ENCODE results near the gene PCDHA1. TPM values are rescaled to one million over a fixed set of nuclear protein-coding genes. Genes with fewer than 3 reads are reported as not detected.
"Not testable (repeated sequence)": the region's sequence is repeated elsewhere in the genome, so short reads cannot be mapped to it uniquely, and the experiment has no call there.

Gene PCDHA1
- total and polyA plus RNA-seq, 9 of the 15 experiments (the other 6 are each of a cell fraction or from before 2014, with no cell fraction given), result not detected

GRCh38 chr5:140848139-140849102 is 62.5 kb downstream of the PCDHA1 start, which contains the start of gene PCDHA9:
Gene PCDHA9, plus strand, starts transcription at chr5:140848382. Its CDS starts 114 bp downstream, at chr5:140848496.
- in situ Hi-C loops (cut with MboI); CTCF ChIA-PET (ENCODE audit: low intra/inter-chr PET ratio); H3K4me3 ChIP-seq; DNase-seq (ENCODE audit: extremely low read depth in 1 of 4, low spot score in 3 of 4); intact Hi-C loops (cut with micrococcal nuclease); H3K9me1 ChIP-seq (ENCODE audit: control insufficient read depth, insufficient read depth, low read length); FAIRE-seq; H4K20me1 ChIP-seq (replicated peaks; ENCODE audit: control insufficient read depth, insufficient read depth, low read length); H3K27ac ChIP-seq (ENCODE audit: extremely low read depth, low read depth, low read length); H3K79me2 ChIP-seq (ENCODE audit: control insufficient read depth, insufficient read depth, low read length); H3K4me2 ChIP-seq (ENCODE audit: insufficient read depth, low read length); H2AFZ ChIP-seq (ENCODE audit: low read depth, low read length); H3K27me3 ChIP-seq (ENCODE audit: control insufficient read depth in 2 of 2, insufficient read depth in 2 of 2, low read length in 2 of 2); H3K9me3 ChIP-seq (replicated peaks; ENCODE audit: control insufficient read depth, insufficient read depth, low read depth, low read length); H3K9ac ChIP-seq (ENCODE audit: insufficient read depth in 1 of 2, low read depth in 2 of 2, low read length in 2 of 2); H3K4me1 ChIP-seq (replicated peaks in 1 of 2; ENCODE audit: control insufficient read depth in 2 of 2, insufficient read depth in 2 of 2, low read length in 2 of 2); POLR2A ChIA-PET; H3K36me3 ChIP-seq (ENCODE audit: control insufficient read depth, insufficient read depth, low read length); BruUV-seq (replicated peaks): not testable (repeated sequence)
- peak in 1 of 3 experiments; percentile 14; a peak in 1 of 6 replicates for TF ChIP-seq CTCF (IDR thresholded peaks at IDR 0.05 in 2 of 3, conservative IDR thresholded peaks at IDR 0.05 in 1 of 3; ENCODE audit: insufficient read depth in 2 of 3, low read depth in 1 of 3, low read length in 3 of 3)
- WGBS (ENCODE audit: insufficient coverage, low coverage, missing lambda C conversion rate), result 15% methylated on average over 29 of the region's 48 CpGs
- peak; percentile 61; the same call in 1 of the 3 replicates for ATAC-seq

- H3K27ac ChIP-seq (ENCODE audit: extremely low read depth, low read depth, low read length); H3K9me3 ChIP-seq (replicated peaks; ENCODE audit: control insufficient read depth, insufficient read depth, low read depth, low read length); H2AFZ ChIP-seq (ENCODE audit: low read depth, low read length); intact Hi-C loops (cut with micrococcal nuclease); DNase-seq (ENCODE audit: extremely low read depth in 1 of 4, low spot score in 3 of 4); H4K20me1 ChIP-seq (replicated peaks; ENCODE audit: control insufficient read depth, insufficient read depth, low read length); H3K79me2 ChIP-seq (ENCODE audit: control insufficient read depth, insufficient read depth, low read length); POLR2A ChIA-PET; H3K4me1 ChIP-seq (replicated peaks in 1 of 2; ENCODE audit: control insufficient read depth in 2 of 2, insufficient read depth in 2 of 2, low read length in 2 of 2); in situ Hi-C loops (cut with MboI); FAIRE-seq; H3K9ac ChIP-seq (ENCODE audit: insufficient read depth in 1 of 2, low read depth in 2 of 2, low read length in 2 of 2); H3K4me3 ChIP-seq; H3K27me3 ChIP-seq (ENCODE audit: control insufficient read depth in 2 of 2, insufficient read depth in 2 of 2, low read length in 2 of 2); CTCF ChIA-PET (ENCODE audit: low intra/inter-chr PET ratio); H3K9me1 ChIP-seq (ENCODE audit: control insufficient read depth, insufficient read depth, low read length); ATAC-seq; H3K4me2 ChIP-seq (ENCODE audit: insufficient read depth, low read length); H3K36me3 ChIP-seq (ENCODE audit: control insufficient read depth, insufficient read depth, low read length); BruUV-seq (replicated peaks): not testable (repeated sequence)
- WGBS (ENCODE audit: insufficient coverage, low coverage, missing lambda C conversion rate), result 20% methylated on average over 55 of the region's 101 CpGs
Observed at GRCh38 chr5:140849831-140850634, 64.1 kb downstream of the PCDHA1 start.

All from K562 (cell line).